ENCODE measurements around the gene TIMM10B.

DNA sequence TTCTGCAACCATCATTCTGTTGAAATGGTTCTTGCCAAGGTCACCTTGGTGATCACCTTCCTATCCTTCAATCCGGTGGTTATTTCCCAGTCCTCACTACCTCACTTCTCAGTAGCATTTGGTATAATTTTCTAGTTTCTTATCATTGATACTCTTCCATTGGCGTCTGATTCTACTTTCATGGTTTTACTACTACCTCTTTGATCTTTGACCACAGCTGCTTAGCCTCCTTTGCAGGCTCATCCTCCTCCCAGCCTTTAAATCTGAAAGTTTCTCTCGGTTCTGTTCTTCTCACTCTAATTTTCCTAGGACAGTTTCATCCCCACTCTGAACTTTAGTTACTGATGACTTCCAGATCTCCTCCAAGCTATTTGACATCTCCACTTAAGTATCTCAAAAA lies 5.0 kb downstream of the TIMM10B start:
- no peak for TF ChIP-seq POLR2A (IDR thresholded peaks at IDR 0.05)
- TF ChIP-seq, protein P1, sequence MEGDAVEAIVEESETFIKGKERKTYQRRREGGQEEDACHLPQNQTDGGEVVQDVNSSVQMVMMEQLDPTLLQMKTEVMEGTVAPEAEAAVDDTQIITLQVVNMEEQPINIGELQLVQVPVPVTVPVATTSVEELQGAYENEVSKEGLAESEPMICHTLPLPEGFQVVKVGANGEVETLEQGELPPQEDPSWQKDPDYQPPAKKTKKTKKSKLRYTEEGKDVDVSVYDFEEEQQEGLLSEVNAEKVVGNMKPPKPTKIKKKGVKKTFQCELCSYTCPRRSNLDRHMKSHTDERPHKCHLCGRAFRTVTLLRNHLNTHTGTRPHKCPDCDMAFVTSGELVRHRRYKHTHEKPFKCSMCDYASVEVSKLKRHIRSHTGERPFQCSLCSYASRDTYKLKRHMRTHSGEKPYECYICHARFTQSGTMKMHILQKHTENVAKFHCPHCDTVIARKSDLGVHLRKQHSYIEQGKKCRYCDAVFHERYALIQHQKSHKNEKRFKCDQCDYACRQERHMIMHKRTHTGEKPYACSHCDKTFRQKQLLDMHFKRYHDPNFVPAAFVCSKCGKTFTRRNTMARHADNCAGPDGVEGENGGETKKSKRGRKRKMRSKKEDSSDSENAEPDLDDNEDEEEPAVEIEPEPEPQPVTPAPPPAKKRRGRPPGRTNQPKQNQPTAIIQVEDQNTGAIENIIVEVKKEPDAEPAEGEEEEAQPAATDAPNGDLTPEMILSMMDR (IDR thresholded peaks at IDR 0.05 in 4 of 5, conservative IDR thresholded peaks at IDR 0.05 in 1 of 5) = no peak

Data from gastrocnemius medialis (tissue), 4 donors.